Stimulated activated CD8-positive, alpha-beta memory T cell treated with anti-CD3 and anti-CD28 coated beads, Interleukin-7, amount 100 ng/mL, for 1 hour (primary cell): ENCODE results near the gene PCDHB11.
"Not testable (repeated sequence)": the region's sequence is repeated elsewhere in the genome, so short reads cannot be mapped to it uniquely, and the experiment has no call there.

Source experiments
- DNase-seq, 2 donors: peaks; one replicate each; pipeline ENCODE4 v3.0.0-alpha.2; 2020; ENCODE audit warnings: low read depth in 2 of 2

PCDHB11 gene

GRCh38 chr5:141199359-141200235 is at the start of gene PCDHB11:
TSS of gene PCDHB11 (plus strand) at chr5:141199627. CDS start at chr5:141199775, 148 bp downstream.
- no peak for DNase-seq

DNA sequence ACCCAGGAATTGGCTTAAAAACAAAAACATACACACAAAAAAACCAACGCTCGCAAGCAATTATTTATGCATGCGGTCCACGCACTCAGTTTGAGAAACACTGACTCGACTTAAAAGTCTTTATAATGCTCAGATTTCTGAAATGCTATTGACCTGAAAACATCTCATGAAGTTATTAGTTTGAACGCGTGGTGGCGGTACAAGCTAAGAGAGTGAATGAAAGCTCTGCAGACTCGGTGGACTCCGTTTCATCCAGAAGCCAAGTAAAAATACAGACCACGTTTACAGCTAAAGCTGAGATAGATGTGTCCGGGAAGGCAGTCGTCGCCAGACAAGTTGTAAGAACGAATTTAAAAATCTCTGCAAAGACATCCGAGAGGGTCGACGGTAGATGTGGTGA is 49.6 kb upstream of the PCDHB11 start, which contains the start of gene PCDHB6:
Gene PCDHB6 (plus strand): TSS at position 246 of the 400 bp plus-strand sequence. CDS start 201 bp downstream, outside the sequence.
- DNase-seq: no peak

DNA sequence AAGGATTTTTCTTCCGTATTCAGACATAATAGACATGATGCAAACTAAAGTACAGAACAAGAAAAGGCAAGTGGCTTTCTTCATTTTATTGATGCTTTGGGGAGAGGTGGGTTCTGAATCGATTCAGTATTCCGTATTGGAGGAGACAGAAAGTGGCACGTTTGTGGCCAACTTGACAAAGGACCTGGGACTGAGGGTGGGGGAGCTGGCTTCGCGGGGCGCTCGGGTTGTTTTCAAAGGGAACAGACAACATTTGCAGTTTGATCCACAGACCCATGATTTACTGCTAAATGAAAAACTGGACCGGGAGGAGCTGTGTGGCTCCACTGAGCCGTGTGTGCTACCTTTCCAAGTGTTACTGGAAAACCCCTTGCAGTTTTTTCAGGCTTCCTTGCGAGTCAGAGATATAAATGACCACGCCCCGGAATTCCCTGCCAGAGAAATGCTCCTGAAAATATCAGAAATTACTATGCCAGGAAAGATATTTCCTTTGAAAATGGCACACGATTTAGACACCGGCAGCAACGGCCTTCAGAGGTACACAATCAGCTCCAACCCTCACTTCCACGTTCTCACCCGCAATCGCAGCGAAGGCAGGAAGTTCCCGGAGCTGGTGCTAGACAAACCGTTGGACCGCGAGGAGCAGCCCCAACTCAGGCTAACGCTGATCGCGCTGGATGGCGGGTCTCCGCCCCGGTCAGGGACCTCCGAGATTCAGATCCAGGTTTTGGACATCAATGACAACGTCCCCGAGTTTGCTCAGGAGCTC is 49.0 kb upstream of the PCDHB11 start:
- DNase-seq: no peak

DNA sequence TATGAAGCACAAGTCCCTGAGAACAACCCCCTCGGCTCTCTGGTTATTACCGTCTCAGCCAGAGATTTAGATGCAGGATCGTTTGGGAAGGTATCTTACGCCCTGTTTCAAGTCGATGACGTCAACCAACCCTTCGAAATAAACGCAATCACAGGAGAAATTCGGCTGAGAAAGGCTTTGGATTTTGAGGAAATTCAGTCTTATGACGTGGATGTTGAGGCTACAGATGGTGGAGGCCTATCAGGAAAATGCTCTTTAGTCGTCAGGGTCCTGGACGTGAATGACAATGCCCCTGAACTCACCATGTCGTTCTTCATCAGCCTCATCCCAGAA is 48.5 kb upstream of the PCDHB11 start:
- DNase-seq: no peak

DNA sequence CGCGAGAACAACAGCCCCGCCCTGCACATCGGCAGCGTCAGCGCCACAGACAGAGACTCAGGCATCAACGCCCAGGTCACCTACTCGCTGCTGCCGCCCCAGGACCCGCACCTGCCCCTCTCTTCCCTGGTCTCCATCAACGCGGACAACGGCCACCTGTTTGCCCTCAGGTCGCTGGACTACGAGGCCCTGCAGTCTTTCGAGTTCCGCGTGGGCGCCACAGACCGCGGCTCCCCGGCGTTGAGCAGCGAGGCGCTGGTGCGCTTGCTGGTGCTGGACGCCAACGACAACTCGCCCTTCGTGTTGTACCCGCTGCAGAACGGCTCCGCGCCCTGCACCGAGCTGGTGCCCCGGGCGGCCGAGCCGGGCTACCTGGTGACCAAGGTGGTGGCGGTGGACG is 47.8 kb upstream of the PCDHB11 start:
- DNase-seq: not testable (repeated sequence)

DNA sequence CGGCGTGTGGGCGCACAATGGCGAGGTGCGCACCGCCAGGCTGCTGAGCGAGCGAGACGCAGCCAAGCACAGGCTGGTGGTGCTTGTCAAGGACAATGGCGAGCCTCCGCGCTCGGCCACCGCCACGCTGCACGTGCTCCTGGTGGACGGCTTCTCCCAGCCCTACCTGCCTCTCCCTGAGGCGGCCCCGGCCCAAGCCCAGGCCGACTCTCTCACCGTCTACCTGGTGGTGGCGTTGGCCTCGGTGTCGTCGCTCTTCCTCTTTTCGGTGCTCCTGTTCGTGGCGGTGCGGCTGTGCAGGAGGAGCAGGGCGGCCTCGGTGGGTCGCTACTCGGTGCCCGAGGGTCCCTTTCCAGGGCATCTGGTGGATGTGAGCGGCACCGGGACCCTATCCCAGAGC is 47.3 kb upstream of the PCDHB11 start:
- DNase-seq: not testable (repeated sequence)

GRCh38 chr5:141155540-141156374 is 43.7 kb upstream of the PCDHB11 start:
- no peak for DNase-seq

DNA sequence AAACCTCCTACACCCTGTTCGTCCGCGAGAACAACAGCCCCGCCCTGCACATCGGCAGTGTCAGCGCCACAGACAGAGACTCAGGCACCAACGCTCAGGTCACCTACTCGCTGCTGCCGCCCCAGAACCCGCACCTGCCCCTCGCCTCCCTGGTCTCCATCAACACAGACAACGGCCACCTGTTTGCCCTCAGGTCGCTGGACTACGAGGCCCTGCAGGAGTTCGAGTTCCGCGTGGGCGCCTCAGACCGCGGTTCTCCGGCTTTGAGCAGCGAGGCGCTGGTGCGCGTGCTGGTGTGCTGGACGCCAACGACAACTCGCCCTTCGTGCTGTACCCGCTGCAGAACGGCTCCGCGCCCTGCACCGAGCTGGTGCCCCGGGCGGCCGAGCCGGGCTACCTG is 42.1 kb upstream of the PCDHB11 start:
- DNase-seq: not testable (repeated sequence)

DNA sequence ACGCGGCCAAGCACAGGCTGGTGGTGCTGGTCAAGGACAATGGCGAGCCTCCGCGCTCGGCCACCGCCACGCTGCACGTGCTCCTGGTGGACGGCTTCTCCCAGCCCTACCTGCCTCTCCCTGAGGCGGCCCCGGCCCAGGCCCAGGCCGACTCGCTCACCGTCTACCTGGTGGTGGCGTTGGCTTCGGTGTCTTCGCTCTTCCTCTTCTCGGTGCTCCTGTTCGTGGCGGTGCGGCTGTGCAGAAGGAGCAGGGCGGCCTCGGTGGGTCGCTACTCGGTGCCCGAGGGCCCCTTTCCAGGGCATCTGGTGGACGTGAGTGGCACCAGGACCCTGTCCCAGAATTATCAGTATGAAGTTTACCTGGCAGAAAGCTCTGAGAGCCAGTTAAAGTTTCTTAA is 41.5 kb upstream of the PCDHB11 start:
- not testable (repeated sequence) for DNase-seq

DNA sequence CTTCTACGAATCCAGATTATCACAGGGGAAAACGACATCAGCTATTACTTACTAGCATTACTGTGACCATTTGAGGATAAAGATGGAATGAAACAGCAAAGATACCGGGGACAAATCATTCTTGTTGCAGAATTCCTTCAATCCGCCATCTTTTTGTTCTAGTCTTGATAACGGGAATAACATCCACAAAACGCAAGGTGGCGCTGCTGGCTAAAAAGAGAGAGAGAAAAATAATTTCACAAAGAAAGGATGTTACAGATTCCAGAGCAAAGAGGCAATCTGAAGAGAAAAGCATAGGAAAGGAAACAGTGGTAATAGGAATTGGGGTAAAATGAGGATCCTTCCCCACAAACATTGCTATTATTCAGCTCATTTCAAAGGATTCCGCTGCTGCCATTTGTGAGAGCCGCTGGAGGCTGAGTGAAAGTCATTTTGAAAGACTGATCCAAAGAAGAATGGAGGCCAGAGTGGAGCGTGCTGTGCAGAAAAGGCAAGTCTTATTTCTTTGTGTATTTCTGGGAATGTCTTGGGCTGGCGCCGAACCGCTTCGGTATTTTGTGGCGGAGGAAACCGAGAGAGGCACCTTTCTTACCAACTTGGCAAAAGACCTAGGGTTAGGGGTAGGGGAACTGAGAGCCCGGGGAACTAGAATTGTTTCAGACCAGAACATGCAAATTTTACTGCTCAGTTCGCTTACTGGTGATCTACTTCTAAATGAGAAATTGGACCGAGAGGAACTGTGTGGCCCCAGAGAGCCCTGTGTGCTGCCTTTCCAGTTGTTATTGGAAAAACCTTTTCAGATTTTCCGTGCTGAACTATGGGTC is 26.8 kb upstream of the PCDHB11 start, which contains the start of gene PCDHB7:
Gene PCDHB7 (plus strand): TSS at position 264 of the 824 bp plus-strand sequence. CDS start 192 bp downstream, at position 456.
- no peak for DNase-seq

DNA sequence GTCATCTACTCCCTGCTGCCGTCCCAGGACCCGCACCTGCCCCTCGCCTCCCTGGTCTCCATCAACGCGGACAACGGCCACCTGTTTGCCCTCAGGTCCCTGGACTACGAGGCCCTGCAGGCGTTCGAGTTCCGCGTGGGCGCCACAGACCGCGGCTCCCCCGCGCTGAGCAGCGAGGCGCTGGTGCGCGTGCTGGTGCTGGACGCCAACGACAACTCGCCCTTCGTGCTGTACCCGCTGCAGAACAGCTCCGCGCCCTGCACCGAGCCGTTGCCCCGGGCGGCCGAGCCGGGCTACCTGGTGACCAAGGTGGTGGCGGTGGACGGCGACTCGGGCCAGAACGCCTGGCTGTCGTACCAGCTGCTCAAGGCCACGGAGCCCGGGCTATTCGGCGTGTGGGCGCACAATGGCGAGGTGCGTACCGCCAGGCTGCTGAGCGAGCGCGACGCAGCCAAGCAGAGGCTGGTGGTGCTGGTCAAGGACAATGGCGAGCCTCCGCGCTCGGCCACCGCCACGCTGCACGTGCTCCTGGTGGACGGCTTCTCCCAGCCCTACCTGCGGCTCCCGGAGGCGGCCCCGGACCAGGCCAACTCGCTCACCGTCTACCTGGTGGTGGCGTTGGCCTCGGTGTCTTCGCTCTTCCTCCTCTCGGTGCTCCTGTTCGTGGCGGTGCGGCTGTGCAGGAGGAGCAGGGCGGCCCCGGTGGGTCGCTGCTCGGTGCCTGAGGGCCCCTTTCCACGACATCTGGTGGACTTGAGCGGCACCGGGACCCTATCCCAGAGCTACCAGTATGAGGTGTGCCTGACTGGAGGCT is 24.9 kb upstream of the PCDHB11 start:
- not testable (repeated sequence) for DNase-seq

DNA sequence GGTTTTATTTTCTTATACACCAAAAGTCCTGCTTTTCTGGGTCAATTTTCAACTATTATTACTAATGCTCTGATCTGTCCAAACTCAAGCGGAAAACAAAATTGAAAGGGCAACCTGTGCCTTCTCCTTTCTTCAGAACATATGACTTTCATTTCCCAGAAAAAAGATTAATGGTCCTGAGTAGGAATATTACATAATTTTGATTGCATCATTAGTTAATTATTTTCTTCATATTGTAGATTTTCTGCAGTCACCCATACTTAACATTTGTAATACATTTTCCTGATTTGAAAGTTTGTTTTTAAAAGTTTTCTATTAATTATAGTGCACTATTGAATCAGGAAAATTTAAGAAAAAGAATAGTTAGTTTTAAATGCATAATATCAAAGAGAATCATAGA is 23.5 kb upstream of the PCDHB11 start:
- DNase-seq: no peak

DNA sequence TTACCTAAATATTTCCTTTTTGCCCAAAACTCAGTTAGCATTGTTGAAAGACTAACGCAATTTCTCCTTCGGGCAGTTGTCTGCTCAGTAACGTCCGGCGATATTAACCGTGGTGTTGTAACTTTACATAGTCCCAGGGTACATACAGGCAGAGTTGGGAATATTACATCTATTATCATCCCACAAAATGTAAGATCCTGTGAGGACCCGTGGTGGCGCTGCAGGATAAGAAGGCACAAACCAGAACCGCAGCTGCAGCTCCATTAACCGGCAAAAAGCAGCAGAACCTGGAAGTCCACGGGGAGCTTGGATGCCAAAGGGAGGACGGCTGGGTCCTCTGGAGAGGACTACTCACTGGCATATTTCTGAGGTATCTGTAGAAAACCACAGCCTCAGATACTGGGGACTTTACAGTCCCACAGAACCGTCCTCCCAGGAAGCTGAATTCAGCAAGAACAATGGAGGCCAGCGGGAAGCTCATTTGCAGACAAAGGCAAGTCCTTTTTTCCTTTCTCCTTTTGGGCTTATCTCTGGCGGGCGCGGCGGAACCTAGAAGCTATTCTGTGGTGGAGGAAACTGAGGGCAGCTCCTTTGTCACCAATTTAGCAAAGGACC is 21.7 kb upstream of the PCDHB11 start, which contains the start of gene PCDHB8:
Gene PCDHB8 (plus strand): TSS at position 214 of the 615 bp plus-strand sequence. CDS start 245 bp downstream, at position 459.
- not testable (repeated sequence) for DNase-seq

DNA sequence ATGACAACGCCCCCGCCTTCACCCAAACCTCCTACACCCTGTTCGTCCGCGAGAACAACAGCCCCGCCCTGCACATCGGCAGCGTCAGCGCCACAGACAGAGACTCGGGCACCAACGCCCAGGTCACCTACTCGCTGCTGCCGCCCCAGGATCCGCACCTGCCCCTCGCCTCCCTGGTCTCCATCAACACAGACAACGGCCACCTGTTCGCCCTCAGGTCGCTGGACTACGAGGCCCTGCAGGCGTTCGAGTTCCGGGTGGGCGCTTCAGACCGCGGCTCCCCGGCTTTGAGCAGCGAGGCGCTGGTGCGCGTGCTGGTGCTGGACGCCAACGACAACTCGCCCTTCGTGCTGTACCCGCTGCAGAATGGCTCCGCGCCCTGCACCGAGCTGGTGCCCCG is 20.1 kb upstream of the PCDHB11 start:
- DNase-seq: not testable (repeated sequence)

DNA sequence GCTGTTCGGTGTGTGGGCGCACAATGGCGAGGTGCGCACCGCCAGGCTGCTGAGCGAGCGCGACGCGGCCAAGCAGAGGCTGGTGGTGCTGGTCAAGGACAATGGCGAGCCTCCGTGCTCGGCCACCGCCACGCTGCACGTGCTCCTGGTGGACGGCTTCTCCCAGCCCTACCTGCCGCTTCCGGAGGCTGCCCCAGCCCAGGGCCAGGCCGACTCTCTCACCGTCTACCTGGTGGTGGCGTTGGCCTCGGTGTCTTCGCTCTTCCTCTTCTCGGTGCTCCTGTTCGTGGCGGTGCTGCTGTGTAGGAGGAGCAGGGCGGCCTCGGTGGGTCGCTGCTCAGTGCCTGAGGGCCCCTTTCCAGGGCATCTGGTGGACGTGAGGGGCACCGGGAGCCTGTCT is 19.6 kb upstream of the PCDHB11 start:
- not testable (repeated sequence) for DNase-seq

- DNase-seq: no peak
Measured at GRCh38 chr5:141180313-141180712, 19.1 kb upstream of the PCDHB11 start.

GRCh38 chr5:141182248-141182647 is 17.2 kb upstream of the PCDHB11 start, which contains the start of gene PCDHB16:
TSS of gene PCDHB16 (plus strand) at chr5:141182387. CDS start at chr5:141182560, 173 bp downstream.
- no peak for DNase-seq

- not testable (repeated sequence) for DNase-seq
Measured at GRCh38 chr5:141184117-141184855, 15.1 kb upstream of the PCDHB11 start.
